NCI-H2171 (cell line): Measurements from ENCODE around the gene UBE2D4.
"Not testable (repeated sequence)": the region's sequence is repeated elsewhere in the genome, so short reads cannot be mapped to it uniquely, and the experiment has no call there.

Experiments
- DNase-seq: peaks from one replicate; lab custom pipeline; 2025; lab: John Stamatoyannopoulos, UW

The UBE2D4 gene

GRCh38 chr7:43914795-43915194 lies 11.4 kb upstream of the UBE2D4 start:
- no peak for DNase-seq

DNA sequence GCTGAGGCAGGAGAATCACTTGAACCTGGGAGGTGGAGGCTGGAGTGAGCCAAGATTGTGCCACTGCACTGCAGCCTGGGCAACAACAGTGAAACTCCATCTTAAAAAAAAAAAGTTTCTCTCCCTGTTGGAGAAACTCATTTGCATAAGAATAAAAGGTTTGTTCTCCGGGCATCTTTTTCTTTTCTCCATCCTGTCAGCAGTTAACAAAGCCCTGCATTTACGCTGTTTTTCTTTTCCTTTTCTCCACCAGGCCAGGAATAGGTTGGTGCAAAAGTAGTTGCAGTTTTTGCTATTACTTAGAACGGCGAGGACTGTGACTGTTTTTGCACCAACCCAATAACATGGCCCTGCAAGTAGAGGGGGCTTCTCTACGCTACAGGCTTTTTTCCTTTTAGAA lies 10.3 kb upstream of the UBE2D4 start:
- no peak for DNase-seq

- DNase-seq = no peak
Measured at GRCh38 chr7:43921423-43921822, 4.8 kb upstream of the UBE2D4 start.

- no peak for DNase-seq
Measured at GRCh38 chr7:43922726-43923125, 3.5 kb upstream of the UBE2D4 start.

- DNase-seq = no peak
Measured at GRCh38 chr7:43926798-43927123, 525 bp downstream of the UBE2D4 start.

GRCh38 chr7:43927810-43928209 lies 1.6 kb downstream of the UBE2D4 start:
- no peak for DNase-seq

GRCh38 chr7:43929529-43930457 lies 3.6 kb downstream of the UBE2D4 start:
- no peak for DNase-seq

DNA sequence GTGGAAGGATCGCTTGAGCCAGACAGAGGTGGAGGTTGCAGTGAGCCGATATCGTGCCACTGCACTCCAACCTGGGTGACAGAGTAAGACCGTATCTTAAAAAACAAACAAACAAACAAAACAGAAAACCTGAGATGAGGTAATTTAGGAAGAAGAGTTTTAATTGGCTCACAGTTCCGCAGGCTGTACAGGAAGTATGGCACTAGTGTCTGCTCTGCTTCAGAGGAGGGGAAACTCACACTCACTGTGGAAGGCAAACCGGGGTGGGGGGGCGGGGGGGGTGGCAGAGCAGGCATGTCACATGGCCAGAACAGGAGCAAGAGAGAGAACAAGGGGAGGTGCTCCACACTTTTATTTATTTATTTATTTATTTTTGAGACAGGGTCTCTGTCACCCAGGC lies 5.1 kb downstream of the UBE2D4 start:
- no peak for DNase-seq

DNA sequence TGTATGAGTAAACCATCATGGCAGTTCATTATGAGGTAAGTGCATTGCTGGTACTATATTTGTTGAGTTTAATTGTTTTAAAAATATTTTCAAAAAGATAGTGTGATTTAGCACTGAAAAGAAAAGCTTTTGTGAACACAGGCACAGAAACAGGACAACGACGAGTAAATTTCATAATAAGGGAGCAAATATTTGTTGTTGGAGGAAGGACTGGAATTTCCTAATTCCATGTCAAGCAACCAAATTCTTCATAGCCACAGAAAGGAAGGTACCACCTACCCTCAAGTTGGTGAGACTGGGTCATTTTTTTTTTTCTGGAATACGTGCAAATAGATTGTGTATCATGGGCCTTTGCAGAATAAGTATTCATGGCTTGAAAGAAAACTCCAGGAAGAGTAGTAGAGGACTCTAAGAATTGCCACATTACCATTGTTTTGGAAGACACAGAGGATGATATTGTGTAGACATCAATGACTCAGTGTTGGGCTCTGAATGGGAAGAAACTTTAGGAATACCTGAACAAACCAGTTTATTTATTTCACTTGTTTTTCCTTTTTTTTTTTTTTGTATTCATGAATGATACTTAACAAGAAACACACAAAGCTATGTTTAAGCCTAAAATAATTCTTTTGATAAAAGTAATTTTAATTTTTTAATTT lies 7.8 kb downstream of the UBE2D4 start:
- DNase-seq = no peak

- no peak for DNase-seq
Measured at GRCh38 chr7:43937444-43937843, 11.2 kb downstream of the UBE2D4 start.

DNA sequence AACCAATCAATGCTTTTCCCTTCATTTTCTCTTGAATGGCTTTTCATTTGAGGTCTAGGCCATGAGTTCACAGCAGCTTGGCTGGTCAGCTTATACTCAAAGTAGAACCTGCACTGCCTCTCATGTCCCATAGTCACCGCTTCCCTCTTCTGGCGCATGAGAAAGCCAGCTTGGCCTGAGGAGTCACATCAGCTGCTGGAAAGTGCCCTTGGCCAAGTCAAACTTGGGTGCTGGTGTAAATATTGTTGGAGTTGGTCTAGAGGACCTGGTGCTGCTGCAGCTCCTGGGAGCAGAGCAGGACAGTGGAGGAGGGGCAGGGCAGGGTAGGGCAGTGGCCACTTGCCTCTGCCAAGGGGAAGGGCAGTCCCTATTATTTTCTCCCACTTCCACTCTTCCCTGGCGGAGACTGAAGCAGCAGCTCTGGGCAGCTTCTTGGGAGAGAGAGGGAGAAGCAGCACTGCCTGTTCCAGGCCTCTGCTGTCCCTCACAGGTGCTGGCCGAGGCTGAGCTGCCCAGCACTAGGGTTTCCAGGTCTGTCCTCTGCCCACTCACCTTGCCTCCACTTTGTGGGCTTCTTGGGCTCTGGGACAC lies 12.8 kb downstream of the UBE2D4 start:
- DNase-seq = no peak

- no peak for DNase-seq
Measured at GRCh38 chr7:43942250-43942649, 16.0 kb downstream of the UBE2D4 start.

GRCh38 chr7:43942997-43943396 lies 16.8 kb downstream of the UBE2D4 start:
- DNase-seq = no peak

DNA sequence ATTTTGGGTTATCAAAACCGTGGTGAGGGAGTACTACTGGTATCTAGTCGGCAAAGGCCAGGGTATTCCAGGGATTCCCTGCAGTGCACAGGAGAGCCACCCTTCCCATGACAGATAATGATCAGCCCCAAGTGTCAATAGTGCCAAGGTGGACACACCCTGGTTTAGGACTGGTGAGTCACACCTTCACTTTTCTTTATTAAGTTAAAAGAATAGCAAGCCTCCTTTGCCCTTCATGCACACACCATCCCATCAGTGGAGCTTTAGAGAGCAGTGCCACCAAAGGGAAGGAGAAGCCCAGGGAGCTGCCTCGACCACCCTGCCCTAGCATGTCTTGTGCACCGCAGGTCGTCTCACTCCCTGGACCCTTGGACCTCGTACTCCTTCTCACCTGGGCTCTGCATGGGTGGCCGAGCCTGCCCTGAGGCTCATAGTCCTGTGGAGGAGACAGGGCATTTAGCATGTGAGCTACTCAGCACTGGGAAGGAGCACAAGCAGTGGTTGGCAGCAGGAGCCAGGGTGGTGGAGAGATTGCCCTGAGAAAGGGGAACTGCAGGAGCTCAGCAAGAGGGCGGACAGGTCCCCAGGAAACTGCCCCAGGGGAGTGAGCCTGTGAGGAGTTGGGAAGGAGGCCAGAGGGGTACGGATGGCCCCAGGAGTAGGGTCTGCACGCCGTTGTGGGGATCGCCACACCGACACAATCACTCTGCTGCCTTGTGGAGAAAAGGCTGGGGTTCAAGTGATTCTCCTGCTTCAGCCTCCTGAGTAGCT lies 17.4 kb downstream of the UBE2D4 start:
- DNase-seq = no peak

- no peak for DNase-seq
Measured at GRCh38 chr7:43944286-43944685, 18.1 kb downstream of the UBE2D4 start.

GRCh38 chr7:43952028-43952427 lies 25.8 kb downstream of the UBE2D4 start:
- no peak for DNase-seq

GRCh38 chr7:43953071-43953470 lies 26.8 kb downstream of the UBE2D4 start:
- no peak for DNase-seq

DNA sequence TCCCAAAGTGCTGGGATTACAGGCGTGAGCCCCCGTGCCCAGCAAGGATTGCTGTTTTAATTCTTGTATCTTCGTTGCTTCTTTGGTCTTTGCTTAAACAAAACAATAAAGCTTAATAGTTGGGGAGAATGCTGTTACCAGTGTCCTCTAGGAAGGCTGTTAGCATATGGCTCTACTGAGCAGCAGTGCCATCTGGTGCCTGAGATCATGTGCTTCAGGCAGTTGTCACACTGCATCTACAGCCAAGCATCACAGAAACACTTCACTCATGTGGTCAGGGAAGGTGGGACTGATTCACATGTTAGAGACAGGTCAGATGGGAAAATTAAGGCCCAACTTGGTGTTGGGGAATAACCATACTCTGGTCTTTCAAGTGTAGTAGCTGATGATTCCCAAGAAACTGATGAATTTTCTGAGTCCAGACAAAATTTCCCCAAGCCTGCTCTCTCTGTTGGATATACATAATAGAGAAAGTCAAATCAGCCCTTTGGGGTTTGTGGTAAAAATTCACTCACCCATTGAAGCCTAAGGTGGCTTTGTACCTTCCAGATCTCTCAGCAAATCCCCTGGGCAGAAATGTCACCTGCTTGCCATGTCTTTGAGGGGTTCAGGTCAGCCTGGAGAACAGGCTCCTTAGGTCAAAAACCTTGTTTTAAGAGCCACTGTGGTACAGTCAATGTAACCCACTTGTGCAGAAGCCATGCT lies 28.4 kb downstream of the UBE2D4 start:
- peak; percentile 51 for DNase-seq

DNA sequence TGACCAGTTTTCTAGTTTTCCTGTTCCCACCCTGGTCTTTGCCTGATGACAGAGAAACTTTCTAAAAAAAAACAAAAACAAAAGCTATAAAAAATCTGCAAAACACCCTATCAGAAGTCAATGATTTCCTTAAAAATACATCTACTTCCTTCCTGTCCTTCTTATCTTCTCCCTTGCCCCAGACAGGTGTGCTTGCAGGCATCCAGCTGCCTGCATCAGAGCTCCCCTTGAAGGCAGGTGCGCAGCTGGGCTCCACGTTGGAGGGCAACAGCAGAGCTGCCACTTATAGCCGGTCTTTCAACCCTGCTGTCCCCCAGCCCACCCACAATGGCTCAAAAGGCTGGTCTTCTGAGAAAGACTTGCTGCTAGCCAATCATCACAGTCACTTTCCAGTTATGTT lies 29.8 kb downstream of the UBE2D4 start:
- no peak for DNase-seq

GRCh38 chr7:43960933-43961332 lies 34.7 kb downstream of the UBE2D4 start:
- DNase-seq = no peak

GRCh38 chr7:43966392-43966791 lies 40.2 kb downstream of the UBE2D4 start:
- not testable (repeated sequence) for DNase-seq
